HepG2 (cell line): ENCODE data around the gene NEIL3. TPM values are rescaled to one million over a fixed set of nuclear protein-coding genes. Genes with fewer than 3 reads are reported as not detected.

Experiments
- E2F5 ChIP-seq: sonication (generic); formaldehyde crosslinking; conservative IDR thresholded peaks from 2 replicates; pipeline ENCODE4 v1.4.0; 2020; ENCODE audit warnings: missing genetic modification reagents
- EED ChIP-seq: sonication (generic); formaldehyde crosslinking; IDR thresholded peaks from 2 replicates; pipeline ENCODE4 v1.5.0; 2020; ENCODE audit warnings: mild to moderate bottlenecking, missing genetic modification reagents
- GABPA ChIP-seq, 2 experiments: IDR thresholded peaks; 2 replicates each; pipeline ENCODE4 v1.6.1; 2011 to 2016; ENCODE audit warnings: low read depth in 2 of 2, low read length in 1 of 2, missing biosample characterization in 1 of 2, missing genetic modification characterization in 1 of 2
- GFI1 ChIP-seq: sonication (generic); formaldehyde crosslinking; IDR thresholded peaks from 2 replicates; pipeline ENCODE4 v1.5.0; 2020; ENCODE audit warnings: missing genetic modification reagents, mild to moderate bottlenecking, borderline replicate concordance
- HMG20B ChIP-seq: conservative IDR thresholded peaks from 2 replicates; pipeline ENCODE4 v1.6.1; 2016; ENCODE audit warnings: missing genetic modification reagents, missing compliant biosample characterization
- IRX3 ChIP-seq: sonication (generic); formaldehyde crosslinking; IDR thresholded peaks from 2 replicates; pipeline ENCODE4 v1.8.1; 2023; ENCODE audit warnings: mild to moderate bottlenecking, low read depth, missing genetic modification reagents, borderline replicate concordance
- KLF12 ChIP-seq: sonication (generic); formaldehyde crosslinking; IDR thresholded peaks from 2 replicates; pipeline ENCODE4 v1.4.0; 2020; ENCODE audit warnings: missing genetic modification reagents, borderline replicate concordance
- MEF2D ChIP-seq: sonication (generic); formaldehyde crosslinking; IDR thresholded peaks from 2 replicates; pipeline ENCODE4 v1.5.1; 2020; ENCODE audit warnings: mild to moderate bottlenecking, missing genetic modification reagents
- MLX ChIP-seq: IDR thresholded peaks from 2 replicates; pipeline ENCODE4 v1.6.1; 2016
- NRL ChIP-seq: sonication (generic); formaldehyde crosslinking; IDR thresholded peaks from 2 replicates; pipeline ENCODE4 v1.5.0; 2020; ENCODE audit warnings: missing genetic modification reagents, mild to moderate bottlenecking, moderate library complexity, borderline replicate concordance
- SNAPC2 ChIP-seq: sonication (generic); formaldehyde crosslinking; IDR thresholded peaks from 2 replicates; pipeline ENCODE4 v1.8.1; 2022; ENCODE audit warnings: mild to moderate bottlenecking, missing genetic modification reagents
- STAT6 ChIP-seq: sonication (generic); formaldehyde crosslinking; IDR thresholded peaks from 2 replicates; pipeline ENCODE4 v1.4.0; 2020; ENCODE audit warnings: missing genetic modification reagents, mild to moderate bottlenecking, borderline replicate concordance
- TOPORS ChIP-seq: sonication (generic); formaldehyde crosslinking; IDR thresholded peaks from 2 replicates; pipeline ENCODE4 v1.8.0; 2023; ENCODE audit warnings: mild to moderate bottlenecking, missing genetic modification reagents
- ZBED4 ChIP-seq: sonication (generic); formaldehyde crosslinking; IDR thresholded peaks from 2 replicates; pipeline ENCODE4 v1.4.0; 2020; ENCODE audit warnings: missing genetic modification reagents, borderline replicate concordance
- ZBTB7B ChIP-seq: sonication (generic); formaldehyde crosslinking; IDR thresholded peaks from 2 replicates; pipeline ENCODE4 v1.4.0; 2020; ENCODE audit warnings: missing genetic modification reagents
- ZNF160 ChIP-seq: sonication (generic); formaldehyde crosslinking; IDR thresholded peaks from 2 replicates; pipeline ENCODE4 v1.8.0; 2022; ENCODE audit warnings: mild to moderate bottlenecking, inconsistent platforms, missing genetic modification reagents
- ZNF33A ChIP-seq: sonication (generic); formaldehyde crosslinking; IDR thresholded peaks from 2 replicates; pipeline ENCODE4 v1.5.1; 2020; ENCODE audit warnings: missing genetic modification reagents, mild to moderate bottlenecking, moderate library complexity, borderline replicate concordance
- ZNF83 ChIP-seq: sonication (generic); formaldehyde crosslinking; IDR thresholded peaks from 2 replicates; pipeline ENCODE4 v1.4.0; 2020; ENCODE audit warnings: missing genetic modification reagents, mild to moderate bottlenecking, borderline replicate concordance
- ZSCAN21 ChIP-seq: sonication (generic); formaldehyde crosslinking; IDR thresholded peaks from 2 replicates; pipeline ENCODE4 v1.8.0; 2022; ENCODE audit warnings: mild to moderate bottlenecking, missing genetic modification reagents, moderate library complexity, borderline replicate concordance
- polyA plus RNA-seq, 8 experiments: library from polyadenylated mRNA; depleted of rRNA in 3 of 8; stranded (reverse) in 7 of 8; unstranded in 1 of 8; fragments of >200 nt; fragmentation: Illumina TruSeq in 4 of 8; extraction: Trizol in 4 of 8; gene quantifications; 2 replicates each; pipeline versions ENCODE4 v1.2.1 to v1.2.3, GENCODE V29; 2011 to 2016; ENCODE audit warnings: low read depth in 4 of 8, missing spikeins in 1 of 8, mixed read lengths in 1 of 8; ENCODE audit not compliant: insufficient read depth in 1 of 8
- total RNA-seq, 5 experiments: library from RNA; depleted of rRNA; stranded (reverse); fragments of >200 nt; fragmentation: Illumina TruSeq; extraction: Trizol; gene quantifications; 2 replicates each; pipeline ENCODE4 v1.2.3, GENCODE V29; 2016; ENCODE audit warnings: low read depth in 1 of 5

NEIL3 gene
- total and polyA plus RNA-seq, 2 of the 13 experiments (the other 11 are each of a cell fraction or from before 2014, with no cell fraction given), result 3.5 to 8.4 TPM

- no peak for TF ChIP-seq HMG20B (CRISPR knock-in tag)
- no peak for TF ChIP-seq MLX (CRISPR knock-in tag)
- 0 out of 2 replicates have a peak, but pooled peaks have one; percentile 24 for TF ChIP-seq TOPORS (CRISPR knock-in tag)
- TF ChIP-seq ZBED4 (CRISPR knock-in tag), result no peak
- peak; percentile 96 for TF ChIP-seq E2F5 (CRISPR knock-in tag)
- no peak for TF ChIP-seq ZNF33A (CRISPR knock-in tag)
- no peak for TF ChIP-seq GABPA (IDR thresholded peaks at IDR 0.05; ENCODE audit: low read depth, low read length)
- 0 out of 2 replicates have a peak, but pooled peaks have one; percentile 14 for TF ChIP-seq GABPA (CRISPR knock-in tag; IDR thresholded peaks at IDR 0.05; ENCODE audit: low read depth)
- no peak for TF ChIP-seq ZNF83 (CRISPR knock-in tag)
- no peak for TF ChIP-seq EED (CRISPR knock-in tag)
- no peak for TF ChIP-seq SNAPC2
- TF ChIP-seq ZNF160 (CRISPR knock-in tag), result peak; percentile 43; the same call in 1 of the 2 replicates
- TF ChIP-seq STAT6 (CRISPR knock-in tag), result no peak
- 0 out of 2 replicates have a peak, but pooled peaks have one; percentile 39 for TF ChIP-seq MEF2D (CRISPR knock-in tag)
- TF ChIP-seq KLF12, result peak; percentile 22; the same call in 1 of the 2 replicates
- no peak for TF ChIP-seq GFI1 (CRISPR knock-in tag)
- TF ChIP-seq ZSCAN21, result no peak; the same call in 1 of the 2 replicates
- no peak for TF ChIP-seq IRX3 (CRISPR knock-in tag)
- TF ChIP-seq ZBTB7B (CRISPR knock-in tag), result 0 out of 2 replicates have a peak, but pooled peaks have one; percentile 24
- peak; percentile 77; the same call in 1 of the 2 replicates for TF ChIP-seq NRL
Measured at GRCh38 chr4:177309522-177310371, at the start of gene NEIL3 (continued).
